Esophagus muscularis mucosa (tissue), 3 donors: ENCODE data around the gene AFM.

Source experiments
- POLR2A ChIP-seq: fragments of 450-650 bp; IDR thresholded peaks from one replicate; pipeline ENCODE4 v1.6.1; 2017; ENCODE audit warnings: antibody characterized with exemption, moderate library complexity, mild to moderate bottlenecking, low read depth
- POLR2AphosphoS5 ChIP-seq, 2 donors: sonication (generic); formaldehyde crosslinking; IDR thresholded peaks; one replicate each; pipeline ENCODE4 v1.6.1; 2017; ENCODE audit warnings: antibody characterized with exemption in 2 of 2
- TF ChIP-seq, protein P1 (sequence below), 3 experiments: fragments of 200-600 bp in 2 of 3; fragments of 450-650 bp in 1 of 3; sonication (generic) in 2 of 3; IDR thresholded peaks; one replicate each; pipeline ENCODE4 v1.5.1; 2017 to 2019; ENCODE audit warnings: antibody characterized with exemption in 3 of 3, mild to moderate bottlenecking in 2 of 3, moderate library complexity in 1 of 3

- TF ChIP-seq POLR2AphosphoS5 (IDR thresholded peaks at IDR 0.05), result no peak
- TF ChIP-seq, protein P1, sequence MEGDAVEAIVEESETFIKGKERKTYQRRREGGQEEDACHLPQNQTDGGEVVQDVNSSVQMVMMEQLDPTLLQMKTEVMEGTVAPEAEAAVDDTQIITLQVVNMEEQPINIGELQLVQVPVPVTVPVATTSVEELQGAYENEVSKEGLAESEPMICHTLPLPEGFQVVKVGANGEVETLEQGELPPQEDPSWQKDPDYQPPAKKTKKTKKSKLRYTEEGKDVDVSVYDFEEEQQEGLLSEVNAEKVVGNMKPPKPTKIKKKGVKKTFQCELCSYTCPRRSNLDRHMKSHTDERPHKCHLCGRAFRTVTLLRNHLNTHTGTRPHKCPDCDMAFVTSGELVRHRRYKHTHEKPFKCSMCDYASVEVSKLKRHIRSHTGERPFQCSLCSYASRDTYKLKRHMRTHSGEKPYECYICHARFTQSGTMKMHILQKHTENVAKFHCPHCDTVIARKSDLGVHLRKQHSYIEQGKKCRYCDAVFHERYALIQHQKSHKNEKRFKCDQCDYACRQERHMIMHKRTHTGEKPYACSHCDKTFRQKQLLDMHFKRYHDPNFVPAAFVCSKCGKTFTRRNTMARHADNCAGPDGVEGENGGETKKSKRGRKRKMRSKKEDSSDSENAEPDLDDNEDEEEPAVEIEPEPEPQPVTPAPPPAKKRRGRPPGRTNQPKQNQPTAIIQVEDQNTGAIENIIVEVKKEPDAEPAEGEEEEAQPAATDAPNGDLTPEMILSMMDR (IDR thresholded peaks at IDR 0.05), result peak in 2 of 3 experiments; percentile 9 to 25
- no peak for TF ChIP-seq POLR2A
Observed at GRCh38 chr4:73434311-73434710, 47.2 kb upstream of the AFM start.
